ENCODE measurements around the gene RAD52.

RAD52 gene

GRCh38 chr12:870378-870777 is 79.1 kb downstream of the RAD52 start:
- TF ChIP-seq SIN3A (IDR thresholded peaks at IDR 0.05; ENCODE audit: borderline replicate concordance, insufficient read depth, low read length) (no peak), TAF1 (IDR thresholded peaks at IDR 0.05; ENCODE audit: borderline replicate concordance, insufficient read depth, low read length) (no peak), POLR2AphosphoS5 (IDR thresholded peaks at IDR 0.05; ENCODE audit: low read depth, low read length) (no peak), FOXP2 (optimal IDR thresholded peaks at IDR 0.05; ENCODE audit: borderline replicate concordance, extremely low read depth, extremely low read length, insufficient read depth) (no peak)
- TF ChIP-seq, protein P1, sequence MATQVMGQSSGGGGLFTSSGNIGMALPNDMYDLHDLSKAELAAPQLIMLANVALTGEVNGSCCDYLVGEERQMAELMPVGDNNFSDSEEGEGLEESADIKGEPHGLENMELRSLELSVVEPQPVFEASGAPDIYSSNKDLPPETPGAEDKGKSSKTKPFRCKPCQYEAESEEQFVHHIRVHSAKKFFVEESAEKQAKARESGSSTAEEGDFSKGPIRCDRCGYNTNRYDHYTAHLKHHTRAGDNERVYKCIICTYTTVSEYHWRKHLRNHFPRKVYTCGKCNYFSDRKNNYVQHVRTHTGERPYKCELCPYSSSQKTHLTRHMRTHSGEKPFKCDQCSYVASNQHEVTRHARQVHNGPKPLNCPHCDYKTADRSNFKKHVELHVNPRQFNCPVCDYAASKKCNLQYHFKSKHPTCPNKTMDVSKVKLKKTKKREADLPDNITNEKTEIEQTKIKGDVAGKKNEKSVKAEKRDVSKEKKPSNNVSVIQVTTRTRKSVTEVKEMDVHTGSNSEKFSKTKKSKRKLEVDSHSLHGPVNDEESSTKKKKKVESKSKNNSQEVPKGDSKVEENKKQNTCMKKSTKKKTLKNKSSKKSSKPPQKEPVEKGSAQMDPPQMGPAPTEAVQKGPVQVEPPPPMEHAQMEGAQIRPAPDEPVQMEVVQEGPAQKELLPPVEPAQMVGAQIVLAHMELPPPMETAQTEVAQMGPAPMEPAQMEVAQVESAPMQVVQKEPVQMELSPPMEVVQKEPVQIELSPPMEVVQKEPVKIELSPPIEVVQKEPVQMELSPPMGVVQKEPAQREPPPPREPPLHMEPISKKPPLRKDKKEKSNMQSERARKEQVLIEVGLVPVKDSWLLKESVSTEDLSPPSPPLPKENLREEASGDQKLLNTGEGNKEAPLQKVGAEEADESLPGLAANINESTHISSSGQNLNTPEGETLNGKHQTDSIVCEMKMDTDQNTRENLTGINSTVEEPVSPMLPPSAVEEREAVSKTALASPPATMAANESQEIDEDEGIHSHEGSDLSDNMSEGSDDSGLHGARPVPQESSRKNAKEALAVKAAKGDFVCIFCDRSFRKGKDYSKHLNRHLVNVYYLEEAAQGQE (IDR thresholded peaks at IDR 0.05; ENCODE audit: insufficient read depth in 1 of 2, low read depth in 2 of 2, low read length in 2 of 2), result no peak

DNA sequence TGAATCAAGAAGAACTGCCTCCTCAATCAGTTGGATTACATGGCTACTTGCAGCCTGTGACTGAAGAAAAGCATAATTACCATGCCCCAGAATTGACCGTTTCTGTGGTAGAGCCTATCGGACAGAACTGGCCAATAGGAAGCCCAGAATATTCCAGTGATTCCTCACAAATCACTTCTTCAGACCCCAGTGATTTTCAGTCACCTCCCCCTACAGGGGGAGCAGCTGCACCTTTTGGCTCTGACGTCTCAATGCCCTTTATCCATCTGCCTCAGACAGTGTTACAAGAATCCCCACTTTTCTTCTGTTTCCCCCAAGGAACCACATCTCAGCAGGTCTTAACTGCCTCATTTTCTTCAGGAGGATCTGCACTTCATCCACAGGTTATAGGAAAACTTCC is 80.8 kb downstream of the RAD52 start:
- TF ChIP-seq SIN3A (IDR thresholded peaks at IDR 0.05; ENCODE audit: borderline replicate concordance, insufficient read depth, low read length), result no peak
- no peak for TF ChIP-seq TAF1 (IDR thresholded peaks at IDR 0.05; ENCODE audit: borderline replicate concordance, insufficient read depth, low read length)
- TF ChIP-seq FOXP2 (optimal IDR thresholded peaks at IDR 0.05; ENCODE audit: borderline replicate concordance, extremely low read depth, extremely low read length, insufficient read depth), result no peak
- TF ChIP-seq POLR2AphosphoS5 (IDR thresholded peaks at IDR 0.05; ENCODE audit: low read depth, low read length), result no peak
- TF ChIP-seq, protein P1 (IDR thresholded peaks at IDR 0.05; ENCODE audit: insufficient read depth in 1 of 2, low read depth in 2 of 2, low read length in 2 of 2), result no peak

GRCh38 chr12:867905-868304 is 81.6 kb downstream of the RAD52 start:
- TF ChIP-seq SIN3A (IDR thresholded peaks at IDR 0.05; ENCODE audit: borderline replicate concordance, insufficient read depth, low read length) (no peak), FOXP2 (optimal IDR thresholded peaks at IDR 0.05; ENCODE audit: borderline replicate concordance, extremely low read depth, extremely low read length, insufficient read depth) (no peak), POLR2AphosphoS5 (IDR thresholded peaks at IDR 0.05; ENCODE audit: low read depth, low read length) (no peak), TAF1 (IDR thresholded peaks at IDR 0.05; ENCODE audit: borderline replicate concordance, insufficient read depth, low read length) (no peak)
- TF ChIP-seq, protein P1 (IDR thresholded peaks at IDR 0.05; ENCODE audit: insufficient read depth in 1 of 2, low read depth in 2 of 2, low read length in 2 of 2), result no peak

DNA sequence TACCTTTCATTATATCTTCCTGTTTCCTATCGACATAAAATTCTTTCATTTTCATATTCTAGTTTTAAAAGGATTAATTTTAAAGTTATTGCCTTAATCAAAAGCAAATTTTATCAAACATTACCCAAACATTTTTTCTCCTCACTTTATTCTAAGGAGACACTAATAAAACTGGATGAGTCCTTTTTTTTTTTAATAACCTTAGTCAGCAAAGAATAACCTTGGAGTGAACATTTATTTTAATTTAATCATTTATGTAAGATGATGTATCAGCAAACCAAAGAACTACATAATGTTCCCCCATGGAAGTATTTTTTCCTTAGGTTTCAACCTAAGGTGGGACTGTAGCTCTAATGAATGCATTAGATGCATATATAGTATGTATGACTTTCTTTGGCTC is 83.9 kb downstream of the RAD52 start:
- no peak for TF ChIP-seq POLR2AphosphoS5 (IDR thresholded peaks at IDR 0.05; ENCODE audit: low read depth, low read length)
- TF ChIP-seq FOXP2 (optimal IDR thresholded peaks at IDR 0.05; ENCODE audit: borderline replicate concordance, extremely low read depth, extremely low read length, insufficient read depth), result no peak
- TF ChIP-seq, protein P1 (IDR thresholded peaks at IDR 0.05; ENCODE audit: insufficient read depth in 1 of 2, low read depth in 2 of 2, low read length in 2 of 2), result no peak
- no peak for TF ChIP-seq TAF1 (IDR thresholded peaks at IDR 0.05; ENCODE audit: borderline replicate concordance, insufficient read depth, low read length)
- TF ChIP-seq SIN3A (IDR thresholded peaks at IDR 0.05; ENCODE audit: borderline replicate concordance, insufficient read depth, low read length), result no peak

DNA sequence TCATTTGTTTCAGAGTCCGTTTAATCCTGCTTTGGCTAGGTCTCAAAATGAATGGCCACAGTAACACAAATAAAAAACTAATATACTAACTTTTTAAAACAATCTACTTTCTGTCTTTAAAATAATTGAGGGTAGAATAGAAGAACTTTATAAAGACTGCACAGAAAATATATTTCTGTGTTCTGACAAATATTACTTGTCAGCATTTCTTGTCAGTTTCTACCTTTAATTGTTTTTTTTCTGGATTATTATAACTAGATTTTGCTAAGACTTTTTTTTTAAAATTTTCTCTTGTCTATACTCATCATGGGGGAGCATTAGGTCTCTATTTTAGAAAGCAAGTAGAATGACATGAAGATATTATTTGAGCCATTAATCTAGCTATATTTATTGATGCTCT is 86.2 kb downstream of the RAD52 start:
- TF ChIP-seq, protein P1 (IDR thresholded peaks at IDR 0.05; ENCODE audit: insufficient read depth in 1 of 2, low read depth in 2 of 2, low read length in 2 of 2), result no peak
- TF ChIP-seq SIN3A (IDR thresholded peaks at IDR 0.05; ENCODE audit: borderline replicate concordance, insufficient read depth, low read length), result no peak
- TF ChIP-seq TAF1 (IDR thresholded peaks at IDR 0.05; ENCODE audit: borderline replicate concordance, insufficient read depth, low read length), result no peak
- no peak for TF ChIP-seq POLR2AphosphoS5 (IDR thresholded peaks at IDR 0.05; ENCODE audit: low read depth, low read length)
- no peak for TF ChIP-seq FOXP2 (optimal IDR thresholded peaks at IDR 0.05; ENCODE audit: borderline replicate concordance, extremely low read depth, extremely low read length, insufficient read depth)

Measured in PFSK-1 (cell line).